Right forelimb (tissue), 1 donor: ENCODE results near the gene EVI2B.
"Not testable (repeated sequence)": the region's sequence is repeated elsewhere in the genome, so short reads cannot be mapped to it uniquely, and the experiment has no call there.

Experiments
- DNase-seq: peaks from one replicate; pipeline ENCODE4 v3.0.0-alpha.2; 2018

EVI2B gene

GRCh38 chr17:31269036-31269577, 44.7 kb downstream of the EVI2B start:
- DNase-seq: no peak

GRCh38 chr17:31266042-31266441, 47.8 kb downstream of the EVI2B start:
- no peak for DNase-seq

GRCh38 chr17:31262923-31263322, 50.9 kb downstream of the EVI2B start:
- not testable (repeated sequence) for DNase-seq

- DNase-seq: no peak
Measured at GRCh38 chr17:31261601-31262000, 52.3 kb downstream of the EVI2B start.

GRCh38 chr17:31260151-31260550, 53.7 kb downstream of the EVI2B start:
- DNase-seq: no peak

- DNase-seq: no peak
Measured at GRCh38 chr17:31256936-31257335, 56.9 kb downstream of the EVI2B start.

GRCh38 chr17:31254654-31255053, 59.2 kb downstream of the EVI2B start:
- DNase-seq: no peak
